ENCODE data around the gene CYSLTR1.

The CYSLTR1 gene

GRCh38 chrX:78333521-78333920 lies 6.1 kb upstream of the CYSLTR1 start:
- no peak for DNase-seq
- no peak overlapping the region for H3K4me3 ChIP-seq (ENCODE audit: low read depth, low read length)
- peaks cover 10% of the 10 kb centered on the region for H3K27me3 ChIP-seq (ENCODE audit: insufficient read depth, low read depth, severe bottlenecking)
- no peaks in the 10 kb centered on the region for H3K36me3 ChIP-seq
- H3K9me3 ChIP-seq (ENCODE audit: severe bottlenecking): no peaks in the 10 kb centered on the region
- no peak overlapping the region for H3K27ac ChIP-seq
- TF ChIP-seq, protein P1, sequence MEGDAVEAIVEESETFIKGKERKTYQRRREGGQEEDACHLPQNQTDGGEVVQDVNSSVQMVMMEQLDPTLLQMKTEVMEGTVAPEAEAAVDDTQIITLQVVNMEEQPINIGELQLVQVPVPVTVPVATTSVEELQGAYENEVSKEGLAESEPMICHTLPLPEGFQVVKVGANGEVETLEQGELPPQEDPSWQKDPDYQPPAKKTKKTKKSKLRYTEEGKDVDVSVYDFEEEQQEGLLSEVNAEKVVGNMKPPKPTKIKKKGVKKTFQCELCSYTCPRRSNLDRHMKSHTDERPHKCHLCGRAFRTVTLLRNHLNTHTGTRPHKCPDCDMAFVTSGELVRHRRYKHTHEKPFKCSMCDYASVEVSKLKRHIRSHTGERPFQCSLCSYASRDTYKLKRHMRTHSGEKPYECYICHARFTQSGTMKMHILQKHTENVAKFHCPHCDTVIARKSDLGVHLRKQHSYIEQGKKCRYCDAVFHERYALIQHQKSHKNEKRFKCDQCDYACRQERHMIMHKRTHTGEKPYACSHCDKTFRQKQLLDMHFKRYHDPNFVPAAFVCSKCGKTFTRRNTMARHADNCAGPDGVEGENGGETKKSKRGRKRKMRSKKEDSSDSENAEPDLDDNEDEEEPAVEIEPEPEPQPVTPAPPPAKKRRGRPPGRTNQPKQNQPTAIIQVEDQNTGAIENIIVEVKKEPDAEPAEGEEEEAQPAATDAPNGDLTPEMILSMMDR (IDR thresholded peaks at IDR 0.05; ENCODE audit: low read depth, low read length): no peak

DNA sequence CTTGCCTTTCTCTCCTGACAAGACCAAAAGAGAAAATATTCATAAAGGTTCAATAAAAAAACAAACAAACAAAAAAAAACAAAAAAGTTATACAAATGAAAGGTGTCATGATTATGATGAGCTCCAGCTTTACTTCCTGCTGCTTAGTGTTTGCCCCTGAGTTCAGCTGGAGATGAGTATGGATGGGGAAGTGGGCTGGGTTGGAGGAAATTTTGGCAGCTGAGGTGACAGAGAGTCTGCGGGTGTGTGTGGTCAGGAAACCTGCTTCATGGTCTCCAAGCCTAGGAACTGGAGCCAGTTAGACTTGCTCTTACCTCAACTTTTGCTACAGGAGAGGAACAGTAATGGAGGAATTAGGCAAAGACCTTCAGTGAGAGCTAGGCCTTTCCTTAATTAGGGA lies 4.3 kb upstream of the CYSLTR1 start:
- H3K9me3 ChIP-seq (ENCODE audit: severe bottlenecking): no peaks in the 10 kb centered on the region
- H3K27ac ChIP-seq: no peak overlapping the region
- H3K27me3 ChIP-seq (ENCODE audit: insufficient read depth, low read depth, severe bottlenecking): peaks cover 9% of the 10 kb centered on the region
- H3K36me3 ChIP-seq: no peaks in the 10 kb centered on the region
- TF ChIP-seq, protein P1 (IDR thresholded peaks at IDR 0.05; ENCODE audit: low read depth, low read length): no peak
- no peak for DNase-seq
- H3K4me3 ChIP-seq (ENCODE audit: low read depth, low read length): no peak overlapping the region

DNA sequence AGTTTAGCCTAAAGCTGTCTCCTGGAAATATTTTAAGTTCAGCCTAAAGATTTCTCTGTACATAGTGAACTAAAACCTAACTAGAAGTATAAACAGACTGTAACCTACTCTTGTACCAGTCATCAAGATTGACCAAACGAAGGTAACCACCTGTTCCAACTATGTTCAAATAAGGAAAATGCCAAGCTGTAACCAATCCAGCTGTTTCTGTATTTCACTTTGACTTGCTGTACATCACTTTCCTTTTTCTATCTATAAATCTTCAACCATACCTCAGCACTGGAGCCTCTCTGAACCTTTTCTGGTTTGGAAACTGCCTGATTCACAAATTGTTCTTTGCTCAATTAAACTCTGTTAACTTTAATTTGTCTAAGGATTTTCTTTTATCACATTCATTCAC lies 3.1 kb upstream of the CYSLTR1 start:
- H3K9me3 ChIP-seq (ENCODE audit: severe bottlenecking): no peaks in the 10 kb centered on the region
- H3K27ac ChIP-seq: no peak overlapping the region
- H3K27me3 ChIP-seq (ENCODE audit: insufficient read depth, low read depth, severe bottlenecking): peaks cover 7% of the 10 kb centered on the region
- no peaks in the 10 kb centered on the region for H3K36me3 ChIP-seq
- TF ChIP-seq, protein P1 (IDR thresholded peaks at IDR 0.05; ENCODE audit: low read depth, low read length): no peak
- H3K4me3 ChIP-seq (ENCODE audit: low read depth, low read length): no peak overlapping the region
- DNase-seq: no peak

GRCh38 chrX:78330068-78330467 lies 2.7 kb upstream of the CYSLTR1 start:
- Histone ChIP-seq H3K27me3 (ENCODE audit: insufficient read depth, low read depth, severe bottlenecking) (peaks cover 9% of the 10 kb centered on the region), H3K9me3 (ENCODE audit: severe bottlenecking) (no peaks in the 10 kb centered on the region), H3K27ac (no peak overlapping the region), H3K4me3 (ENCODE audit: low read depth, low read length) (no peak overlapping the region), H3K36me3 (no peaks in the 10 kb centered on the region)
- TF ChIP-seq, protein P1 (IDR thresholded peaks at IDR 0.05; ENCODE audit: low read depth, low read length): no peak
- DNase-seq: no peak

DNA sequence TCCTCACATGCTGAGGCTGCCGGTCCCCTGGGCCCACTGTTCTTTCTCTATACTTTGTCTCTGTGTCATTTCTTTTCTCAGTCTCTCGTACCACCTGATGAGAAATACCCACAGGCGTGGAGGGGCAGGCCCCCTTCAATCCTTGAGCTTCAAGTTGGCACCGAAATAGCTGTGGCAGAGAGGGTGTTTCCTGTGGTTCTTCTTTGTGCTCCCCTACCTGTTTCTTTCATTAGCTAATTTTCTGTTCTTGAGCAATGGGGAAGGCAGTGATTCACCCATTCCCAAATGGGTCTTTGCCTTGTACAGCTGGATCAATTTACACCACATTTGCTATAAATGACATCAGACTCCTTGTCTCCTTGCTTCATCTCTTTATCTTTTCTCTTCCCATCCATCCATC lies 2.1 kb upstream of the CYSLTR1 start:
- Histone ChIP-seq H3K36me3 (no peaks in the 10 kb centered on the region), H3K4me3 (ENCODE audit: low read depth, low read length) (no peak overlapping the region), H3K27ac (no peak overlapping the region), H3K27me3 (ENCODE audit: insufficient read depth, low read depth, severe bottlenecking) (peaks cover 12% of the 10 kb centered on the region), H3K9me3 (ENCODE audit: severe bottlenecking) (no peaks in the 10 kb centered on the region)
- TF ChIP-seq, protein P1 (IDR thresholded peaks at IDR 0.05; ENCODE audit: low read depth, low read length): no peak
- DNase-seq: no peak

DNA sequence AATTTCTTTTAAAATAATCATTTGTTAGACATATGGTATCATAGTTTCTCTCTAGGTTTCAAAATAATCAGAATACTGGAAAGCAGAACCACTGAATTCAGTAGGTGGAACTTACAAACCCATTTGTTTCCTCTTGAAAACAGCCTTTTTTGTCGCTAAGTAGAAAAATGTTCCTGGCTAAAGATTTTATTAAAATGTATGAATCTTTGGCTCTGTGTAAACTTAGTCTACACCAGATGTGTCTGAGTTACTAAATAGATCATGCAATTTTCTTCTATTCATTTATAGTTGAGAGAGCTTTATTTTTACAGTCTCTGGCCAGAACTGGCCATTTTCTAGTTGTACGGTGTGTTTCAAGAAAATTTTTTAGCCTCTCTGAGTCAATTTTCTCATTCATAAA lies 1.0 kb downstream of the CYSLTR1 start:
- Histone ChIP-seq H3K27me3 (ENCODE audit: insufficient read depth, low read depth, severe bottlenecking) (peaks cover 29% of the 10 kb centered on the region), H3K9me3 (ENCODE audit: severe bottlenecking) (no peaks in the 10 kb centered on the region), H3K4me3 (ENCODE audit: low read depth, low read length) (no peak overlapping the region), H3K27ac (no peak overlapping the region), H3K36me3 (no peaks in the 10 kb centered on the region)
- TF ChIP-seq, protein P1 (IDR thresholded peaks at IDR 0.05; ENCODE audit: low read depth, low read length): no peak
- DNase-seq: no peak

Measured in WERI-Rb-1 (cell line).